HG03025 (cell line): ENCODE results near the gene NCAN.
"Not testable (repeated sequence)": the region's sequence is repeated elsewhere in the genome, so short reads cannot be mapped to it uniquely, and the experiment has no call there.

ENCODE experiments used
- ATAC-seq: cut with Tn5 transposase; IDR thresholded peaks from one replicate; pipeline ENCODE4 v1.9.1; 2021; ENCODE audit warnings: mild to moderate bottlenecking, moderate library complexity; ENCODE audit not compliant: unreplicated experiment, low FRiP score

NCAN gene

DNA sequence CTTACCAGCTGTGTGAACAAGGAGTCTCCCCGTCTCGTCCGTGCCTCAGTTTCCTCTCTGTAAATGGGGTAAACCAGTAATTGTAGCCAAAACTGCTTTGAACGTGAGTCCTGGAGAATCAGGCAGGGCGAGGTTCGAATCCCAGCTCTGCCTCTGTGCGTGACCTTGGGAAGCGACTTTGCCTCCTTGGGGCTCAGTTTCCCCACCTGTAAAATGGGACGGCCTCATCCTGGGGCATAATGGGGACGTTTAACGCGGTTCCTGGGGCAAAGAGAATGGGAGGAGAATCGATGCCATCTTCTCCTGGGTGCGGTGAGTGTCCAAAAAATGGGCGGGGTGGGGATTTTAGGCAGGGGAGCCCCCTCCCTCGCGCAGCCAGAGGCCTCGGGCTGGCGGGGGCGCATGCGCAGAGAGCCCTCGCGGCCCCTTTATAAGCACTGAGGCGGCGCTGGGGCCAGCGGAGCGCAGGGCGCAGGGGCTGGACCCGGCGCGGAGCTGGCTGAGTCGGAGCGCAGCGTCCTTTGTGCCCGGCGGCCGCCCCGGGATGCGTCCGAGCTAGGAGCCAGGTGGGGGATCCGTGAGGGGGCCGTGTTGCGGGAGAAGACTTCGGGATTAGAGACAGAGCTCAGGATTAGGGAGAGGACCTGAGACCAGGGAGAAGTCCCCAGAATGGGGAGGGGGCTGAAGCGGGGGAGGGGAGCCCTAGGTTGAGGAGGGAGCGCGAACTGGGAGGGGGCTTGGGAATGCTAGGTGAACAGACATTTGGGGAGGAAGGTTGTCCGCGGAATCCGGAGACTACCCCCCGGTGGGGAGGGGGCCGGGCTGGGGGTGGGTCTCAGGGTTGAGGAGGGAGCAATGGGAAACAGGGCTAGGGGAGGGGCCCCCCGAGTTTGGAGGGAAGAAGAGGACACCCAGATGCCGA, at the start of gene NCAN:
NCAN (plus strand) TSS at position 460 of the 922 bp plus-strand sequence. CDS start 4,996 bp downstream, outside the sequence.
- no peak for ATAC-seq

GRCh38 chr19:19162495-19162894, 49.3 kb upstream of the NCAN start:
- ATAC-seq, result no peak

- no peak for ATAC-seq
These were observed 46.4 kb upstream of the NCAN start for GRCh38 chr19:19165396-19165795.

DNA sequence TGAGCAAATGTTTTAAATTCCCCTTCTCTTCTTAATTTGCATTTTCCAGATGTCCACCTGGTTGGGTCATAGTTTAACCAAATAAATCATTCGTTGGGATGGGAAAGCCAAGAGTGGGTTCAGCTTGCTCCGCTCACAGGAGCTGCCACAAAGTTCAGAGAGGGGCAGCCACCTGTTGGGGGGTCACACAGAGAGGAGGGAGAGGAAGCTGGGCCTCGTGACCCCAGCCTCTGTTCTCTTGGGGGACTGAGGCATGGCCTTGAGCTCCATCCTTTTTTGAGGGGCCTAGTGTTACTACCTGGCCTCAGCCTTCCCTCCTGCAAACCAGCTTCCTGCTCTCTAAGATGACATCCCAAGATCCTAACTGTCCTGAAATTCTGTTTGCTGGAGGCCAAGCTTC, 44.1 kb upstream of the NCAN start:
- ATAC-seq, result no peak

GRCh38 chr19:19169236-19170052, 42.3 kb upstream of the NCAN start:
- no peak for ATAC-seq

GRCh38 chr19:19170053-19170872, 41.5 kb upstream of the NCAN start, which contains the start of gene MEF2B:
MEF2B (minus strand) TSS chr19:19170263; CDS start chr19:19150735, 19,528 bp downstream.
- no peak for ATAC-seq

- ATAC-seq, result no peak
These were observed 40.7 kb upstream of the NCAN start for GRCh38 chr19:19170873-19171672.

DNA sequence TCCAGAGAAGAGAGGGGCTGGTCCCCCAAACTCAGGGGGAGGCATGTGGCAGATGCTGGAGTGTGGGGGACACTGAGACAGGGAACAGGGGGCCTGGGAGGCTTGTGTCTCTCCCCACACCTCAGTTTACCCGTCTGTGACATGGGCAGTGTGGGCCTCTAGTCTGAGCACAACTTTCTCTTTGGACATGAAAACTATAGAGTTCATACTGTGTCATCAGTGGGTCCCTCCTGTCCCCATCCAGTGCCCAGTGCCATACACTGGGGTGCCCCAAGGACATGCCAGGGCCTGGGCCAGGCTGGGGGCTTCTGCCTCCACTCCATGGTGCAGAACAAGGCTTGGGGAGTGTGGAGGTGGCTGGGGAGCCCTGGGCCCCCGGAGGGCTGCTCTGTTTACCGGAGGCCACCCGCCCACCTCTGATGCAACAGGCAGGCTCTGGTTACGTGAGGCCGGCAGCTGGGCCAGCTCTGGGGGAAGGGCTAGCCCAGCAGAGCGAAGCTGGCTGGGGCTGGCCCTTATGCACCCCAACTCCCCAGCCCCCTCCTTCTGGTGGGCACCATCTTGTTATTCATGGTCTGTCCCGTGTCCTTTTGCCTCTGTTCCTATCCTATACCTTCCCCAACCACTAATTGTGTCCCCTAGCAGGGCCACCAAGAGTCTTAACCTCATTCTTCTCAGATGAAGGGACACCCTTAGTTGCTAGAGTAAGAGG, 39.8 kb upstream of the NCAN start:
- no peak for ATAC-seq

- ATAC-seq, result not testable (repeated sequence)
These were observed 38.5 kb upstream of the NCAN start for GRCh38 chr19:19173243-19173642.

- no peak for ATAC-seq
These were observed 34.8 kb upstream of the NCAN start for GRCh38 chr19:19176950-19177349.

GRCh38 chr19:19179548-19180441, 32.0 kb upstream of the NCAN start:
- no peak for ATAC-seq

DNA sequence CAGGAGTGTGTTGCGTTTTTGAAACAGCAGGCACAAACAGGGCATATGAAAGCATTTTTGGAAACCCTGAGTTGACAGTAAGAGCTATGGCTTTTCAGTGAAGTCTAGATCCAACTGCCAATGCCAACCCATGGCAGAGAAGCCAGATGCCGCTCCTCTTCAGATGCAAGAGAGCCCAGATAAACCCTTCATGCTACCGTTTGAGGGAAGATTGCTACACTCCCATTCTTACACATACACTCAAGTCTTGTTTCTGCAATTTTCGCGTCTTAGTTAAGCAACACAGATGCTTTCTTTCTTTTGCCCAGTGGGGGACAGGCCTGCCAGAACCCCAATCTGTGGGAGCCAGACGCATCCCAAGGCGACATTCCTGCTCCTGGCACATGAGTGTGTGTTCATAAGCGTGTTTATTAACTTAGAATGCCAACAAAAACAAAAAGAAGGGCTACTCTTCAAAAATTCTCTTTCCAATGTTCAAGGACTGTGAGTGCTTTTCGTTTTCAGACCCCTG, 30.2 kb upstream of the NCAN start:
- ATAC-seq, result no peak

DNA sequence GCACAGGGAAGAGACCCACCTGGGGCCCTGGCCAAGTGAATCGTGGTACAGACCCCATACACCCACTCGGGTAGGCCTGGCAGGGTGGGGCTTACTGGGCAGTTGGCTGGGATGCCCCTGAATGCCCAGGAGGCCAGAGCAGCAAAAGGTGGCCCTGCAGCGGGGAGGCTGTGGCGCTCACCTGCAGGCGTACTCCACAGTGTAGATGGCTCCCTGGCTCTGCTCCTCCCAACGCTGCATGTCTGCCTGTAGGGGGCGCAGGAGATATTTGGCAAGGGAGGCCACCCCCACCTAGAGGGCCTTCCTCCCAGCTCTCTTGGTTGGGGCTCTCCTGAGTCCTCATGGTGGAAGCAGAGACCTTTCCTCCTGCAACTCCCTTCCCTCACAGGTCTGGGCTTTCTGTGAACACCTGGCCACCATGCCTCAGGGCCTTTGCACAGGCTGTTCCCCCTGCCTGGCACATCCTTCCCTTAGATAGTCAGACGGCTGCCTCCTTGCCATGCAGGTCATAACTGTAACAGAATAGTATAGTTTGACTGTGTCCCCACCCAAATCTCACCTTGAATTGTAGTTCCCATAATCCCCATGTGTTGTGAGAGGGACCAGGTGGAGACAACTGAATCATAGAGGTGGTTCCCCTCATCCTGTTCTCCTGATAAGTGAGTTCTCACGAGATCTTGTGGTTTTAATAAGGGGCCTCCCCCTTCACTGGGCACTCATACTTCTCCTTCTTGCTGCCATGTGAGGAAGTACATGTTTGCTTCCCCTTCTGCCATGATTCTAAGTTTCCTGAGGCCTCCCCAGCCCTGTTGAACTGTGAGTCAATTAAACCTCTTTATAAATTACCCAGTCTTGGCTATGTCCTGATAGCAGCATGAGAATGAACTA, 25.7 kb upstream of the NCAN start:
- no peak for ATAC-seq

GRCh38 chr19:19186742-19187141, 25.0 kb upstream of the NCAN start:
- no peak for ATAC-seq

GRCh38 chr19:19191768-19192077, 20.0 kb upstream of the NCAN start:
- ATAC-seq, result no peak

DNA sequence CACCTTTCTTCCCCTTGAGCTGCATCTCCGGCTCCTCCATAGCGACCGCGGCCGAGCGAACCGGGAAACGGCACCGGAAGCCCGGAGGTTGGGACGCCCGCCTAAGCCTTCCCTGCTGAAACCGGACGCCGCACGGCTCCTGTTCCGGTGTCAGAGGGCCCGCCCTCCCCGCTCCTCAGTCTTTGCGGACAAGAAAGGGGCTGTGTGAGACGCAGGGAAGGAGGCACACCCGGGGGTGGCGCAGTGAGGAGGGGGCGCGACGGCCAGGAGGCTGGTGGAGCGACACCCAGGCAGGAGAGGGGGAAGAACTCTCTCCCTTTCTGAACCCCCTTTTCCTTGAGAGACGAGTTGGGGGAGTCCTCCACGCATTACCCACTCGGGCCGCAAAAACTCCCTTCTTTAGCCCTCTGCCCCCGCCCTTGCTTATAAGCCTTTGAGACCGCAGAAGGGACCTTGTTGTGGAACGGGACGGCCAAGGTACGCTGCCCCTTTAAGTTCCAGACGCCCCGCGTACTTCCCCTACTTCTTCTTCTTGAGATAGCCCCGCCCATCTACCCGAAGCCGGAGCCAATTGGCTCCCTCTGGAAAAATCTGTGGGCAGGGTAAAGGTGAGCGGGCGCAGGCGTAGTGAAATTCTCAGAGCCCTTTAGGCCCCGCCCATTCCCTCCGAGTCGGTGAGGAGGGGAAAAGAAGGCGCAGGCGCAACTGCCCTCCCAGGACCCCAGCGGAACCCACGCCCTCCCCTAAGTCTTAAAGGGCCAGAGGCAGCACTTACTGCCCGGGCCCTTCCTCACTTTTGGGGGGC, 19.5 kb upstream of the NCAN start, which contains the start of the genes BORCS8 and RFXANK:
BORCS8 (minus strand) TSS at position 75 of the 805 bp plus-strand sequence; CDS start at position 40, 35 bp downstream.
RFXANK (plus strand) TSS at position 181 of the 805 bp plus-strand sequence. CDS start 1,689 bp downstream, outside the sequence.
- peak; percentile 80 for ATAC-seq
